ENCODE measurements around the gene KIAA0319L. TPM values are rescaled to one million over a fixed set of nuclear protein-coding genes. Genes with fewer than 3 reads are reported as not detected.
A peak's percentile ranks its signal among the peaks of the same experiment; 100 is the strongest.

KIAA0319L gene
- total and polyA plus RNA-seq, 11 donors, result 21.0 to 108 (median 76.6) TPM

GRCh38 chr1:35442734-35443133 lies 114.5 kb downstream of the KIAA0319L start:
- TF ChIP-seq CTCF (IDR thresholded peaks at IDR 0.05) (no peak), POLR2A (IDR thresholded peaks at IDR 0.05) (no peak)
- Histone ChIP-seq H3K4me1 (peaks cover 0 to 17% (median 0%) of the 10 kb centered on the region in 12 donors), H3K27me3 (no peaks in the 10 kb centered on the region), H3K36me3 (peaks cover 0 to 99% (median 91%) of the 10 kb centered on the region in 9 donors), H3K9me3 (no peaks in the 10 kb centered on the region), H3K27ac (peak overlapping the region in 1 of 12 donors; percentile 12), H3K4me3 (no peak overlapping the region)
- 76 to 93% (median 81%) methylated on average over 3 to 4 of the region's 4 CpGs for WGBS, 4 donors
- no peak for DNase-seq
- intact Hi-C loops (cut with DNase I), result no loop called here
- ATAC-seq, result peak in 1 of 4 donors; percentile 33

DNA sequence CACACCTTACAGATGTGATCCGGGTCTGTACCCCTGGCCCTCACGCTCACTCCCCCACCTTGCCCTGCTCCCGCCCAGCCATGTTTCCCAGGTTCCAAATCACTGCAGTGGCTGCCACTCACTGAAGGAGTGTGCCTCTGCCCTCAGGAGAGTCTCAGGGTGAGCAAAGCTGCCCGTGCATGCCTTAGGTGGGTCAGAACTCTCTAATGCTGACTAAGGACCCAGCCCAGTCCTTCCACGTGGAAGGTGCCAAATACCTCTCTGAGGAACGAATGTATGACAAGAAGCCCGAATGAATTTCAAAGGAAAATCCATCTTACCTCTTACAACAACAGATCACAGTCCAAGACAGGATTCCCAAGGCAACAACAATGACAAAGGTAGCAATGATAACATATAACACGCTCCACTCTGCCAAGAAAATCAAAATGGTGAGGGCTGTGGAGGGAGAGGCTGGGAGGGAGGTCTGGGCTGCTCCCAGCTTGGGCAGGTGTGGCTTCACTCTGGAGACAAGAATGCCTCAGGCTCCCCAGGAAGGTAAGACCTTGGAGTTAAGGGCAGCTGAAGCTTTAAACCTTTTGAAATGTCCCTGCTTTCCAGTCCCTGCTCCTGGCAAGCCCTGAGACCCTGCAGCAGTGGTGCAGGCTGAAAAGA lies 115.2 kb downstream of the KIAA0319L start:
- Histone ChIP-seq H3K4me1 (peaks cover 0 to 10% (median 0%) of the 10 kb centered on the region in 12 donors), H3K36me3 (peaks cover 0 to 99% (median 89%) of the 10 kb centered on the region in 9 donors), H3K27me3 (no peaks in the 10 kb centered on the region), H3K27ac (peak overlapping the region in 1 of 12 donors; percentile 12), H3K9me3 (no peaks in the 10 kb centered on the region), H3K4me3 (no peak overlapping the region)
- ATAC-seq (peak in 2 of 4 donors; percentile 16 to 18), DNase-seq (no peak)
- intact Hi-C loops (cut with DNase I), result no loop called here
- WGBS, 4 donors, result 85 to 92% (median 89%) methylated on average over 8 of the region's 8 CpGs
- TF ChIP-seq POLR2A (IDR thresholded peaks at IDR 0.05), result no peak
- no peak for TF ChIP-seq CTCF (IDR thresholded peaks at IDR 0.05)

DNA sequence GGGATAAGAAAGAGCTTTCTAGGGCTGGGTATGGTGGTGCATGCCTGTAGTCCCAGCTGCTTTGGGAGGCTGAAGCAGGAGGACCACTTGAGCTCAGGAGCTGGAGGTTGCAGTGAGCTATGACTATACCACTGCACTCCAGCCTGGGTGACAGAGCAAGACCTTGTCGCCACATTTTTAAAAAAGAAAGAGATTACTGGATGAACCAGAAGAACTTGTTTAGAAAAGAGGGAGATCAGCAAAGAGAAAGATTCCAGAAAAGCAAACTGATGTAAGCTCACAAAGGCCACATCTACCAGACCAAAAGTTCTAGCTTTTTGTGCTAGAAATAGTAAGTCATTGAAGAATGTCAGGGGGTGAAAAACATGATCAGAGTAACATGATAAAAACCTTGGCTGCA lies 117.6 kb downstream of the KIAA0319L start:
- H3K4me3 ChIP-seq, result no peak overlapping the region
- intact Hi-C loops (cut with DNase I), result no loop called here
- H3K9me3 ChIP-seq, result no peaks in the 10 kb centered on the region
- H3K4me1 ChIP-seq, result peaks cover 0 to 5% (median 0%) of the 10 kb centered on the region in 12 donors
- DNase-seq, result no peak
- H3K36me3 ChIP-seq, result peaks cover 0 to 99% (median 89%) of the 10 kb centered on the region in 9 donors
- ATAC-seq, result no peak
- 50 to 100% (median 99%) methylated on average over 1 of the region's 1 CpG for WGBS, 4 donors
- TF ChIP-seq POLR2A (IDR thresholded peaks at IDR 0.05), result no peak
- no peak for TF ChIP-seq CTCF (IDR thresholded peaks at IDR 0.05)
- no peak overlapping the region for H3K27ac ChIP-seq
- no peaks in the 10 kb centered on the region for H3K27me3 ChIP-seq

DNA sequence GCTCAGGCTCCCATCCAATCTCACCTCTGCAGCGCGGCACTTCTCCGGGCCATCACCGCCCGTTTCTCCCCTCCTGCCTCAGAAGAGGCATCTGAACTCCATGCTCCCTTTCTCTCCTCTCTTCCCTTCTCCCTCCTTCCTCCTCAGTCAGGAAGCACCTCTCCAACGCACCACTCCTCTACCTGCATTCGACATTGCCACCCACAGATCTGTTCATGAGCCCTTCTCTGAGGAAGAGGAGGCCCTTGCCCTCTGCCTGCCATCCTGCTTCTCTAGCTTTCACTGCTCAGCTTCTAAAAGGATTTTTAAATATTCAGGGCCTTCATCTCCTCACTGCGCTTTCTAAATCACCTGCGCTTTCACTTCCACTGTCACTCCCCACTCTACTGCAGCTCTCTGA lies 120.0 kb downstream of the KIAA0319L start:
- no peaks in the 10 kb centered on the region for H3K9me3 ChIP-seq
- DNase-seq (no peak), ATAC-seq (no peak)
- no peak for TF ChIP-seq POLR2A (IDR thresholded peaks at IDR 0.05)
- TF ChIP-seq CTCF (IDR thresholded peaks at IDR 0.05), result no peak
- WGBS, 4 donors, result 96 to 97% (median 97%) methylated on average over 9 of the region's 9 CpGs
- no peaks in the 10 kb centered on the region for H3K27me3 ChIP-seq
- intact Hi-C loops (cut with DNase I), result no loop called here
- no peak overlapping the region for H3K4me3 ChIP-seq
- H3K4me1 ChIP-seq, result no peaks in the 10 kb centered on the region
- peaks cover 0 to 95% (median 86%) of the 10 kb centered on the region in 9 donors for H3K36me3 ChIP-seq
- no peak overlapping the region for H3K27ac ChIP-seq
